Stimulated activated CD4-positive, alpha-beta T cell treated with anti-CD3 and anti-CD28 coated beads, Interleukin-12 subunit alpha, Interleukin-12 subunit beta, amount 100 ng/mL, for 4 hours (primary cell): ENCODE results near the gene PCDHGA2.
"Not testable (repeated sequence)": the region's sequence is repeated elsewhere in the genome, so short reads cannot be mapped to it uniquely, and the experiment has no call there.

Source experiments
- DNase-seq: peaks from one replicate; pipeline ENCODE4 v3.0.0-alpha.2; 2020

The PCDHGA2 gene

GRCh38 chr5:141349917-141350619 is 11.5 kb downstream of the PCDHGA2 start, which contains the start of gene PCDHGB1:
Gene PCDHGB1 (plus strand): TSS chr5:141350099. CDS start chr5:141350261, 162 bp downstream.
- no peak for DNase-seq

- no peak for DNase-seq
These were observed 13.0 kb downstream of the PCDHGA2 start for GRCh38 chr5:141351591-141351990.

GRCh38 chr5:141354900-141355469 is 16.4 kb downstream of the PCDHGA2 start, which contains the start of gene PCDHGA4:
Gene PCDHGA4 (plus strand): TSS chr5:141355021. CDS start chr5:141355108, 87 bp downstream.
- DNase-seq, result no peak

- no peak for DNase-seq
These were observed 17.1 kb downstream of the PCDHGA2 start for GRCh38 chr5:141355641-141356040.

GRCh38 chr5:141356133-141356532 is 17.6 kb downstream of the PCDHGA2 start:
- DNase-seq, result no peak

- no peak for DNase-seq
These were observed 18.4 kb downstream of the PCDHGA2 start for GRCh38 chr5:141356950-141357349.

- DNase-seq, result no peak
These were observed 21.3 kb downstream of the PCDHGA2 start, which contains the start of gene PCDHGB2 for GRCh38 chr5:141359790-141360426. Gene PCDHGB2 (plus strand): TSS chr5:141359994. CDS start chr5:141360136, 142 bp downstream.

GRCh38 chr5:141360685-141361084 is 22.1 kb downstream of the PCDHGA2 start:
- DNase-seq, result no peak

- DNase-seq, result no peak
These were observed 24.2 kb downstream of the PCDHGA2 start for GRCh38 chr5:141362719-141363118.

GRCh38 chr5:141363952-141364660 is 25.5 kb downstream of the PCDHGA2 start, which contains the start of gene PCDHGA5:
Gene PCDHGA5 (plus strand): TSS chr5:141364162. CDS start chr5:141364331, 169 bp downstream.
- no peak for DNase-seq

- DNase-seq, result no peak
These were observed 27.7 kb downstream of the PCDHGA2 start for GRCh38 chr5:141366016-141366896.

GRCh38 chr5:141369994-141370848 is 31.7 kb downstream of the PCDHGA2 start, which contains the start of gene PCDHGB3:
Gene PCDHGB3 (plus strand): TSS chr5:141370242. CDS start chr5:141370395, 153 bp downstream.
- DNase-seq, result peak; percentile 11

- no peak for DNase-seq
These were observed 33.3 kb downstream of the PCDHGA2 start for GRCh38 chr5:141371572-141372475.

- DNase-seq, result no peak
These were observed 35.2 kb downstream of the PCDHGA2 start, which contains the start of gene PCDHGA6 for GRCh38 chr5:141373673-141374317. Gene PCDHGA6 (plus strand): TSS chr5:141373891. CDS start chr5:141374084, 193 bp downstream.

GRCh38 chr5:141374627-141375026 is 36.1 kb downstream of the PCDHGA2 start:
- no peak for DNase-seq

GRCh38 chr5:141375444-141376155 is 37.0 kb downstream of the PCDHGA2 start:
- DNase-seq, result not testable (repeated sequence)

- no peak for DNase-seq
These were observed 44.1 kb downstream of the PCDHGA2 start, which contains the start of gene PCDHGA7 for GRCh38 chr5:141382469-141383294. Gene PCDHGA7 (plus strand): TSS chr5:141382742. CDS start chr5:141382900, 158 bp downstream.
